ENCODE measurements around the gene LPCAT1. TPM values are rescaled to one million over a fixed set of nuclear protein-coding genes. Genes with fewer than 3 reads are reported as not detected.

LPCAT1 gene
- total and polyA plus RNA-seq, 2 experiments from 2014 or later: 78.0 to 255 TPM

- no peak for TF ChIP-seq ETS1 (IDR thresholded peaks at IDR 0.05)
These were observed 18.1 kb upstream of the LPCAT1 start (continued) for GRCh38 chr5:1541702-1542400.

DNA sequence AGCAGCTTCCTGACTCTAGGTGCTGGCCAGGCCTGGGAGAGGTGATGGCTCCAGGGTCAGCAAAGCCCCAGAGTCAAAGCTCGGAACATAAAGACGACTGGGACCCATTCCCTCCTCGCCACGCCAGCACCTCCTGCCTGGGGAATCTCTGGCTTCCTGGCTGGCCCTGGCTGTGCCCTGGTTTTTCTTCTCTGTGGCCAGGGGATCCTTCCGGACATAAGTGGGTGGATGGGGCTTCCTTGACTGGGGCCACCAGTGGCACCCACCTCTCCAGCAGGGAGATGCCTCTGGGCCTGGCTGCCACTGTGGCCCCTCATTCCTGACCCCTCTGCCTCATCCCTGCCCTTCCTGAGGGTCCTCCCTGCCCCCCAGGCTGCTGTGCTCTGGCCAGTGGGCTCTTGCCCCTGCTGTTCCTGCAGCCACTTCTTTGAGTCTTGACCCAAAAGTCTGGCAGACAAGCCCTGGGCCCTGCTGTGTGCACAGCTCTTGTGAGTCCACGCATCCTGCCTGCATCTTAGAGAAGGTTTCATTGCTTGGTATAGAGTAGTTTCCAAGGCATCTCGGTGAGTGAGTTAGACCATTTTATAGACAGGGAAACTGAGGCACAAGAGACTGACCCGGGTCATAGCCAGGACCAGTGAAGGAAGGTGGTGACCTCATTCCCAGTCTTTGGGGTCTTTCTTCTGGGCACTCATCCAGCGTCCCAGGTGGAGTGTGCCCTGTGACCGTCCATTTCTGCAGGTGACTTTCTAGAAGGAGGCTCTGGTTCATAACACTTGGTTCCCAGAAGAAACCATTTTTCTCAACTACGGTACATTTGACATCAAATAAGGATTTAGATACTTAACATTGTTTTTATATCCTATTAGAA, 17.3 kb upstream of the LPCAT1 start:
- H3K36me3 ChIP-seq (ENCODE audit: insufficient read depth): no peaks in the 10 kb centered on the region
- Mint-ChIP-seq H3K36me3 (ENCODE audit: low read depth) (peaks cover 4% of the 10 kb centered on the region; the same call in 2 of the 3 replicates), H3K4me3 (no peak overlapping the region), H3K27me3 (ENCODE audit: insufficient read depth, low read depth, poor library complexity) (peaks cover 11% of the 10 kb centered on the region), H3K4me1 (no peaks in the 10 kb centered on the region), H3K9me3 (peaks cover 17% of the 10 kb centered on the region), H3K27ac (no peak overlapping the region)
- H3K27ac ChIP-seq (ENCODE audit: low read depth): no peak overlapping the region
- no peak overlapping the region for H2AFZ ChIP-seq
- no peaks in the 10 kb centered on the region for H3K27me3 ChIP-seq (ENCODE audit: insufficient read depth)
- H3K79me2 ChIP-seq (replicated peaks; ENCODE audit: insufficient read depth): no peaks in the 10 kb centered on the region
- H3F3A ChIP-seq (replicated peaks; ENCODE audit: low read depth): no peaks in the 10 kb centered on the region
- DNase-seq (ENCODE audit: low spot score): no peak
- no peaks in the 10 kb centered on the region for H3K4me1 ChIP-seq (ENCODE audit: insufficient read depth)
- H3K4me3 ChIP-seq: no peak overlapping the region
- no peaks in the 10 kb centered on the region for H3K9me2 ChIP-seq (ENCODE audit: insufficient read depth)
- no peak overlapping the region for H3K4me2 ChIP-seq
- H4K20me1 ChIP-seq (replicated peaks; ENCODE audit: insufficient read depth): no peaks in the 10 kb centered on the region
- ATAC-seq: no peak
- TF ChIP-seq EZH2 (IDR thresholded peaks at IDR 0.05; ENCODE audit: low read depth, unreplicated experiment): no peak
- TF ChIP-seq CTCF (conservative IDR thresholded peaks at IDR 0.05; ENCODE audit: low read depth in 2 of 2): no peak
- TF ChIP-seq, protein P1, sequence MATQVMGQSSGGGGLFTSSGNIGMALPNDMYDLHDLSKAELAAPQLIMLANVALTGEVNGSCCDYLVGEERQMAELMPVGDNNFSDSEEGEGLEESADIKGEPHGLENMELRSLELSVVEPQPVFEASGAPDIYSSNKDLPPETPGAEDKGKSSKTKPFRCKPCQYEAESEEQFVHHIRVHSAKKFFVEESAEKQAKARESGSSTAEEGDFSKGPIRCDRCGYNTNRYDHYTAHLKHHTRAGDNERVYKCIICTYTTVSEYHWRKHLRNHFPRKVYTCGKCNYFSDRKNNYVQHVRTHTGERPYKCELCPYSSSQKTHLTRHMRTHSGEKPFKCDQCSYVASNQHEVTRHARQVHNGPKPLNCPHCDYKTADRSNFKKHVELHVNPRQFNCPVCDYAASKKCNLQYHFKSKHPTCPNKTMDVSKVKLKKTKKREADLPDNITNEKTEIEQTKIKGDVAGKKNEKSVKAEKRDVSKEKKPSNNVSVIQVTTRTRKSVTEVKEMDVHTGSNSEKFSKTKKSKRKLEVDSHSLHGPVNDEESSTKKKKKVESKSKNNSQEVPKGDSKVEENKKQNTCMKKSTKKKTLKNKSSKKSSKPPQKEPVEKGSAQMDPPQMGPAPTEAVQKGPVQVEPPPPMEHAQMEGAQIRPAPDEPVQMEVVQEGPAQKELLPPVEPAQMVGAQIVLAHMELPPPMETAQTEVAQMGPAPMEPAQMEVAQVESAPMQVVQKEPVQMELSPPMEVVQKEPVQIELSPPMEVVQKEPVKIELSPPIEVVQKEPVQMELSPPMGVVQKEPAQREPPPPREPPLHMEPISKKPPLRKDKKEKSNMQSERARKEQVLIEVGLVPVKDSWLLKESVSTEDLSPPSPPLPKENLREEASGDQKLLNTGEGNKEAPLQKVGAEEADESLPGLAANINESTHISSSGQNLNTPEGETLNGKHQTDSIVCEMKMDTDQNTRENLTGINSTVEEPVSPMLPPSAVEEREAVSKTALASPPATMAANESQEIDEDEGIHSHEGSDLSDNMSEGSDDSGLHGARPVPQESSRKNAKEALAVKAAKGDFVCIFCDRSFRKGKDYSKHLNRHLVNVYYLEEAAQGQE (IDR thresholded peaks at IDR 0.05; ENCODE audit: unreplicated experiment): no peak
- no peak for TF ChIP-seq POLR2AphosphoS5 (IDR thresholded peaks at IDR 0.05; ENCODE audit: low read depth)
- no peak for TF ChIP-seq ZNF462 (CRISPR knock-in tag; IDR thresholded peaks at IDR 0.05)
- no peak for TF ChIP-seq STAT1 (IDR thresholded peaks at IDR 0.05; ENCODE audit: unreplicated experiment)
- no peak for TF ChIP-seq ETS1 (IDR thresholded peaks at IDR 0.05)
- TF ChIP-seq ZNF331 (CRISPR knock-in tag; IDR thresholded peaks at IDR 0.05; ENCODE audit: low read depth): no peak

Data from GM23338 (cell line).